SK-N-SH treated with all-trans-retinoic acid at 6 μM for 48 hours (cell line): ENCODE measurements around the gene UNC45A.

Source experiments
- ATAC-seq: fragments of 200-7000 bp; cut with Tn5 transposase; 3 replicates; pipeline ENCODE4 v1.9.1; 2020; ENCODE audit warnings: mild to moderate bottlenecking, moderate library complexity
- PPARA ChIP-seq: fragments of 250-450 bp; sonication (Bioruptor Pico); IDR thresholded peaks from 2 replicates; pipeline ENCODE4 v1.5.0; 2020; ENCODE audit warnings: mild to moderate bottlenecking, borderline replicate concordance
- ZC3H10 ChIP-seq: fragments of 250-450 bp; sonication (Bioruptor Pico); IDR thresholded peaks from 2 replicates; pipeline ENCODE4 v1.5.1; 2021; ENCODE audit warnings: mild to moderate bottlenecking, moderate library complexity

The UNC45A gene

DNA sequence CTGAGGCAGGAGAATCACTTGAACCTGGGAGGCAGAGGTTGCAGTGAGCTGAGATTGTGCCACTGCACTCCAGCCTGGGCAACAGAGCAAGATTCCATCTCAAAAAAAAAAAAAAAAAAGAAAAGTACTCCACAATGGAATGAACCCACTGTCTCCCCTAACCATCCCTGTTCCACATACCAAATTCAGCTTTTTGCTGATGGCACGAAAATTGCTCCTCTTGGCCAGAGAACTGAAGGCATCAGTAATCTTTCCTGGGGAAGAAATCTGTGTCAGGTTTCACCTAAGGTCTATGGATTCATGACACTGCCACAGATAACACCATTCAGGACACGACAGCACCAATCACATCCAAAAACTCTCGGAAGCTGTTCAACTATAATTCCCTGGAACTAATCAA is 66.1 kb downstream of the UNC45A start:
- no peak for ATAC-seq
- no peak for TF ChIP-seq ZC3H10 (CRISPR knock-in tag)
- no peak for TF ChIP-seq PPARA (CRISPR knock-in tag)
